HG02884 (cell line): ENCODE data around the gene ZNF331.
"Not testable (repeated sequence)": the region's sequence is repeated elsewhere in the genome, so short reads cannot be mapped to it uniquely, and the experiment has no call there.

Experiments used
- ATAC-seq: cut with Tn5 transposase; IDR thresholded peaks from one replicate; pipeline ENCODE4 v1.9.1; 2021; ENCODE audit warnings: mild to moderate bottlenecking, moderate library complexity; ENCODE audit not compliant: unreplicated experiment

Gene ZNF331

DNA sequence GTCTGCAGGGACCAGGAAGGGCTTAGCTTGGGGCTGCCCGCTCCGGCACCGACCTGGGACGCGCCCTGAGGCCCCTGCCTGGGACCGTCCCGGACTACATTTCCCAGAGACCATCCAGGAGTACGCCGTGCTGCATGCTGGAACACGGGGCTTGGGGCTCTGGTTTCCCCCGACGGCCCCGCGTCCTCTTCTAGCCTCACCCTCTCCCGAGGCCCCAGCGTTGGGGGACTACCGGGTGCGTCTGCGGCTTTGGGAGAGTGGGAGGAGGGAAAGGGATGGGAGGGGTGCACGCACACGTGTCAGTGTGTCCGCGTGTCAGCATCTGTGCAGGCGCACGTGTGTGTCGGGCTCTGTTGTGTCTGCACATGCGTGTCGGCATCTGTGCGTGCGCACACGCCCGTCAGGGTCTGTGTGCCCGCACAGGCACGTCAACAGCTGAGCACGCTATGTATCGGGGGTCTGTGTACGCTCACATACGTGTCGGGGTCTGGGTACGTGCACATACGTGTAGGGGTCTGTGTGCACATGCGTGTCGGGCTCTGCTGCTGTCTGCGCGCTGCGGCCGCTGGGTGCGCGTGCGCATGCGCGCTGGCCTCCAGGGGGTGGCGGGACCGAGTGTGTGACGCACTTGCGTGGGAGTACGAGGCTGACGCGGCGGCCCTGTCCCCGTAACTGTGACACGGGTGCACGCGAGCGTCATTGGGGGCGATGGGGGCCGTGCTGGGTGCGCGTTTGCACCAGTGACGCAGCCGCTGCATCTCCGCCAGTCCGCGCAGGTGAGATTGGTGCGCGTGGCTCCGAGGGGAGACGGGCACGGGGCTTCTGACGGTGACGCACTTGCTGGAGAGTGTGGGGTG, at the start of gene ZNF331:
TSS of gene ZNF331 (plus strand) at position 625 of the 857 bp plus-strand sequence. CDS start 31,232 bp downstream, outside the sequence.
- ATAC-seq, result peak; percentile 67

DNA sequence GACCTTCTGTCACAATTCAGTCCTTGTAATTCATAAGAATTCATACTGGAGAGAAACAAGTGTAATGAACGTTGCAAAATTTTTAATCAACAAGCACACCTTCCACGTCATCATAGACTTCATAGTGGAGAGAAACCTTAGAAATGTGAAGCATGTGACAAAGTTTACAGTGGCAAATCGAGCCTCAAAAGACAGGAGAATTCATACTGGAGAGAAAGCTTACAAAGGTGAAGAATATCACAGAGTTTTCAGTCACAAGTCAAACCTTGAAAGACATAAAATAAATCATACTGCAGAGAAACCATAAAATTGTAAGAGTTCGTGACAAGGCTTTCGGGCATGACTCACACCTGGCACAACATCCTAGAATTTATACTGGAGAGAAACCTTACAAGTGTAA, 45.8 kb upstream of the ZNF331 start:
- ATAC-seq, result no peak

DNA sequence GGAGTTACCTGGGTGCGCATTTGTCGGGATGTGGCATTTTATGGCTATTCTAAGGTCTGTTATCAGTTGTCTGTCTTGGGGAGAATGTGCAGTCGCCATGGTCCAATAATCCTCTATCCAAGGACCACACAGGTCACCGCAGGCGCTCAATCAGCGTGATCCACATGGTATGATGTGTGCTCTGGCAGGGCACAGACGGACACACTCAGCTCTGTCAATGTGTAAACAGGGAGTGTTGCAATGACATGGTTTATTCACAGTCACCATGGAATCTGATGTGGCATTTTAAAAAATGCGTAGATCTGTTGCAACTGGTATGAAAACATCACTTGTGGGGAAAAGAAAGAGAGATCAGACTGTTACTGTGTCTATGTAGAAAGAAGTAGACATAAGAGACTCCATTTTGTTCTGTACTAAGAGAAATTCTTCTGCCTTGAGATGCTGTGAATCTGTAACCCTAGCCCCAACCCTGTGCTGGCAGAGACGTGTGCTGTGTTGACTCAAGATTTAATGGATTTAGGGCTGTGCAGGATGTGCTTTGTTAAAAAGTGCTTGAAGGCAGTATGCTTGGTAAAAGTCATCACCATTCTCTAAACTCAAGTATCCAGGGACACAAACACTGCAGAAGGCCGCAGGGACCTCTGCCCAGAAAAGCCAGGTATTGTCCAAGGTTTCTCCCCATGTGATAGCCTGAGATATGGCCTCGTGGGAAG, 40.5 kb upstream of the ZNF331 start:
- not testable (repeated sequence) for ATAC-seq

DNA sequence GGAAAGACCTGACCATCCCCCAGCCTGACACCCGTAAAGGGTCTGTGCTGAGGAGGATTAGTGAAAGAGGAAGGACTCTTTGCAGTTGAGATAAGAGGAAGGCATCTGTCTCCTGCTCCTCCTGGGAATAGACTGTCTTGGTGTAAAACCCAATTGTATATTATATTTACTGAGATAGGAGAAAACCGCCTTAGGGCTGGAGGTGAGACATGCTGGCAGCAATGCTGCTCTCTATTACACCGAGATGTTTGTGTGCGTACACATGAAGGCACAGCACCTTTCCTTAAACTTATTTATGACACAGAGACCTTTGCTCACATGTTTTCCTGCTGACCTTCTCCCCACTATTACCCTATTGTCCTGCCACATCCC, 39.9 kb upstream of the ZNF331 start:
- ATAC-seq, result not testable (repeated sequence)

DNA sequence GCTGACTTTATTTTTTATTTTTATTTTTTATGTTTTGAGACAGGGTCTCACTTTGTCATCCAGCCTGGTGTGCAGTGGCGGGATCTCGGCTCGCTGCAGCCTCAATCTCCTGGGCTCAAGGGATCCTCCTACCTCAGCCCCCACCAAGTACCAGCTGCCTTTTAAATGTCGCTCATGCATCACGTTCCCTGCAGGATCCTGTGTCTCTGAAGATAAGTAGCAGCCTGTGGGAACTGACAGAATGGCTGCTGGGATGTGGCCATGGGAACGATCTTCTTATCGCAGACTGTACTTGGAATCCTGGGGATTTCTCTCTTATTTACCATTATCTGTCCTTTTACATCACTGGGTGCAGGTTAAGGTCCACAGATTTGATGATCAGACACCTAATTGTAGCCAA, 34.8 kb upstream of the ZNF331 start:
- not testable (repeated sequence) for ATAC-seq

DNA sequence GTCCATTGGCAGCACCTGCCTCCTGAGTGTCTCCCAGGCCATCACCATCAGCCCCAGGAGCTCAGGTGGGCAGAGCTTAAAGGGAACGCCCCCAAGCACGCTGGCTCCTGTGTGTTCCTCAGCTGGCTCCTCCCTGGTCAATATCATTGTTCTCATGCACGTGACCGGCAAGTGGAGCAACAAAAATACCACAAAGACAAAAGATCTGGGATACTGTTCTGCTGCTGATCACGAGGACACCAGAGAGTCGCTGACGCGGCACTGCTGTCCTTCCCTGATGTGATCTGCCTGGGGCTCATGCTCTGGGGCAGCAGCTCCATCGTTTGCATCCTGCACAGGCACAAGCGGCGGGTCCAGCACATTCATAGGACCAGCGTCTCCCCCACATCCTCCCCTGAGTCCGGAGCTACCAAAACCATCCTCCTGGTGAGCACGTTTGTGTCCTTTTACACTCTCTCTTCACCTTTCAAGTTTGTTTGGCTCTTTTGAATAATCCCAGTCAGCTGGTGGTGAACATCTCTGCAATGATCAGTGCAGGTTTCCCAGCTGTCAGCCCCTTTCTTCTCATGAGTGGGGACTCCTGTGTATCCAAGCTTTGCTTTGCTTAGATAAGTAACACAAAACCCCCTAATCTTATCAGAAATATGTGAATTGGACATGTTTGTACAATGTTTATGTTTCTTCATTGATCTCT, 34.1 kb upstream of the ZNF331 start:
- ATAC-seq, result not testable (repeated sequence)

DNA sequence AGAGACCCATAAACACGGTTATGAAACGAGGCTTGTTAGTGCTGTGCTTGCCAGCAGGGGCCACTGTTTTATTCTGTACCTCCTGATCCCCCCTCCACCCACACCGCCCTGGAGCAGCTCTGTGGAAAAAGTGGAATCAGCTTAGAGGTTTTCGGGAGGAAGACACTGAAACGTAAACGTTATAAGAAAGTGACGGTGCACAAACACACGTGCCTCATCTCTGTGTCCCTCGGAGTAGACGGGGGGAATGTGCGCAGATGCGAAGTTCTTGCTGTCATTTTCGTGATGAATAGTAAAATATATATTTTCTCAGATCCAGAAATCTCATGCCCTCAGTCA, 33.6 kb upstream of the ZNF331 start:
- not testable (repeated sequence) for ATAC-seq

DNA sequence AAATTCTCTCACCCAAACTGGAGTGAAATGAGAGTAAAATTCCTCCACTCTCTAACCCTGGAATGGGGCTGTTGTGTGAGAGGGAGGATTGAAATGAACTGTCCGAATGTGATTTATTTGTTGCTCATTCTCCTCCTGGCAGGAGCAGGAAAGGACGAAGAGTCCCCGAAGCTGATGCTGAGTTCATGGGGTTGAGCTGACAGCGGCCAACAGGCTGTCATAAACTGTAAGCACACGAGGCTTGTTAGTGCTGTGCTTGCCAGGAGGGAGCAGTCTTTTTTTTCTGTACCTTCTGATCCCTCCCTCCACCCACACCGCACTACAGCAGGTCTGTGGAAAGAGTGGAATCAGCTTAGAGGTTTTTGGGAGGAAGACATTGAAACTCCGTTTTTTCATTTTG, 33.1 kb upstream of the ZNF331 start:
- ATAC-seq, result no peak

DNA sequence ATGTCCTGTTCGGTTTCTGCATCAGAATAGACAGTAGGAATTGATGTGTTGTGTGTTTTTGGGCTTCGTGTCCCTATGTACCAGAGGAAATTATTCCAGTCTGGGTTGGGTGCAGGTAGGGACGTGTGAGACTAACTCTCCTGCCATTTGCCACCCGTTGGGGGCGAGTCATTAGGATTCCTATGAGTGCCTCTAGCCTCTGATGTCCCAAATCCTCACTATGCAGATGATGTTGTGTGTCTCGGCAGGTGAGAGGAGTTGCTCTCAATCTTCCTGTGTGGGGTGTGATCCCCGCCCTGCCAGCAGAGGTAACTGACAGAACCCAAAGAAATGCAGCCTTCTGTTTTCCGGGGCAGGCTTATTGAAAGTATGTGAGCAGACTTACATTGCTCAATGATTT, 31.2 kb upstream of the ZNF331 start:
- no peak for ATAC-seq

DNA sequence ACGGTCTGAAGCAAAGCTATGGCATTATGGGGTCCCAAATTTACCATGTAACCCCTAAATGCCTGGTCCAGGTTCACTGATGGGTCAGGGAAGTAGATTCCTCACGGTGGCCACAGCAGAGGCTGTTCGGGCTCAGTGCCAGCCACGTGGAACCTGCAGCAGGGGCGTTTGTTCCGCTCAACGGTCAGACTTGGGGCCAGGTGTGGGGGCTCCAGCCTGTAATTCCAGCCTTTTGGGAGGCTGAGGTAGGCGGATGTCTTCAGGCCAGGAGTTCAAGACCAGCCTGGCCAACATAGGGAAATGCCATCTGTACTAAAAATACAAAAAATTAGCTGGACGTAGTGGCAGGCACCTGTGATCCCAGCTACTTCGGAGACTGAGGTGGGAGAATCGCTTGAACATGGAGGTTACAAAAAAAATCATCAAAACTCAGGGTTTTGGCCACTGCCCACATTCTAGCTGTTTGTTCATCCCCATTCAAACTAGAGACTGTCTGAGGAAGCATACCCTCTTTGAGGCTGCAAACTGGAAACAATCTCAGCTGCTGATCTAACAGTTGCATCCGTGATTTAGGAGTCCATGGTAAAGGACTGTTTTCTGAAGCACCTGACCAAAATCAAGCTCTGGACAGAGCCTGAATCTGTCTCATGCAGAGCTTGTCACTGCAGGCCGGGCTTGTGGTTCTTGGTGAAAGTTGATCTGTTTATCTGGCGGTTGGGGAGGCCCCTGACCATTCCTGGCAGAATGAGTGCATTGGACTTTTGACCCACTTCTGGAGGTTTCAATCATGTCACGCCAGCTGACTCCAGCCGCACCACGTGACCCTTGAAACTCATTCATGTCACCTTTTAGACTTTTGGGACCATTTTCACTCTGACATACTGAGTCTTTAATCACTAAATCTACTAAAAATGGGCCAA, 30.2 kb upstream of the ZNF331 start:
- no peak for ATAC-seq

DNA sequence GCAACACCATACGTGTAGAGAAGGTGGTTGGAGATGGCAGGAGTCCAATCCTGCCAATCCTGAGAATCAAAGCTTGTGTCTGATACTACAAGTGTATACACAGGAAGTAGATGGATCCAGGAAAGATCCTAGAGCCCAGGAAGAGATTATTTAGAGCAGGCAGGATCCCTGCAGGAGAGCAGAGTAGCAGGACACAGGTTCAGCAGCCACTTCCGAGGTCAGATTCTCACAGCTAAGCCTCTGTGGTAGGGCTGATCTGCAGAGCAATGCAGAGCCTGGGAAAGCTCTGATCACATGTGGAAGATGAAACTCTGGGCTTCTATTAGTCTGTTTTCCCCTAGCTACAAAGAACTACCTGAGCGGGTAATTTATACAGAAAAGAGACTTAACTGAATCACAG, 28.5 kb upstream of the ZNF331 start:
- no peak for ATAC-seq

DNA sequence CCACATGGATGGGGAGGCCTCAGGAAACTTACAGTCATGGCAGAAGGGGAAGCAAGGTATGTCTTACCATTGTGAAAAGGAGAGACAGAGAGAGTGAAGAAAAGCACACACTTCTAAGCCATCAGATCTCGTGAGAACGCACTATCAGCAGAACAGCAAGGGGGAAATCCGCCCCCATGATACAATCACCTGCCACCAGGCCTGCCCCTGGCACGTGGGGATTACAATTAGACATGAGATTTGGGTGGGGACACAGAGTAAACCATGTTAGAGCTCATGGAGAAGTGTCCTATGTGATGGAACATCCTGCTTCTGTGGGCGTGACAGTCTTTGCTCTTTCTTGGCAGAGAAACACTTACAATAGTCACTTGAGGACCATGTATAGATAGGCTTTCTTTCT, 28.1 kb upstream of the ZNF331 start:
- no peak for ATAC-seq

DNA sequence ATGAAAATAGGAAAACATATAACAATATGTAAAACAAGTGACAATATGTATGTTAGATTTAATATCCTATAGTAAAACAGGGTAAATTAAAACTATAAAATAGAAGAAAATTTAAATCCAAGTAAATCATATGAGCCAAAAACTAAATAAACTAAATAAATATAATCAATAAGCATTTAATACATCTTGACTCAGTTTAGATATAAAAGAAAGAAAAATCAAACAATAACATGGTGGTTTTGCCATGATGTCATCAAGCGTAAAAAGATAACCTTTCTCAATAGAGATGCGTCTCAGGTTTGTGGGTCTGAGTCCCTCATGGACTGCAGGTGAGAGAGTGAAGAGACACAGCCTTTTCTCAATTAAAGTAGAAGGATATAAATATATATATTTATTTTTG, 26.6 kb upstream of the ZNF331 start:
- no peak for ATAC-seq

DNA sequence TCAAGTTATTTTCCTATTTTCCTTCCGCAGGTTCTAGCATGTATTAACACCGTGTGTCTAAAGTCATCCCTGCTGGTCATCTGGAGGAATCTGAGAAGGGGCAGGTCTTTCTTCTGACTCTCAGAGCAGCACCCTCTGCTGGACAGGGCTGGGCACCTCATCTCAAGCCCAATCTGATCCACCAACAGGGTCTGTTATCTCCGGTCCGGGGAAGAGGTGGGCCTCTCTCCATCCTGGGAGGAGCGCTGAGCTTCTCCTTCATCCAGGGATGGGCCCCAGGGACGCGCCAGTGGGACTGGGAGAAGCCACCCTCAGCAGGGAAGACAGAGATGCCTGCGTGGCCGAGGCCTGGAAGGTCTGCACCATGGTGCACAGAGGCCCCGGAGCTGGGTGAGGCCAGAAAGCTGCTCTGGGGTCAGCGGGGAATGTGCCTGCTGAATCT, 26.0 kb upstream of the ZNF331 start:
- no peak for ATAC-seq

DNA sequence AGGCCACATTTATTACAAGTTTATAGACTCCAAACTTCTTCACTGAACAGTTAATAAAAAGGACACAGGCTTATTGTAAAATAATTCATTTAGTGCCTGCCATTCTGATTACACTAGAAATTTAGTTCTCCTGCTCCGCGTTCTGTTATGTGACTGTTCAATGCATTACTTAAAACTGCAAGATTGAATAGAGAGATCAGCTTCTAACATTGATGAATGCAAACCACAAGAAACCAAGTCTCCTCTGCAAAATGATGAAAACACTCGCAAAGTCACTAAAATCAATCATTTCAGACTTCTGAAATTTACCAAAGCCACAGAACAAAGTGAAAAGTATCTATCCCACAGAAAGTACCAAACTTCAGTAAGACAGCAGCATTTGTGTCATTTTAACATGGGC, 22.9 kb upstream of the ZNF331 start:
- ATAC-seq, result not testable (repeated sequence)

DNA sequence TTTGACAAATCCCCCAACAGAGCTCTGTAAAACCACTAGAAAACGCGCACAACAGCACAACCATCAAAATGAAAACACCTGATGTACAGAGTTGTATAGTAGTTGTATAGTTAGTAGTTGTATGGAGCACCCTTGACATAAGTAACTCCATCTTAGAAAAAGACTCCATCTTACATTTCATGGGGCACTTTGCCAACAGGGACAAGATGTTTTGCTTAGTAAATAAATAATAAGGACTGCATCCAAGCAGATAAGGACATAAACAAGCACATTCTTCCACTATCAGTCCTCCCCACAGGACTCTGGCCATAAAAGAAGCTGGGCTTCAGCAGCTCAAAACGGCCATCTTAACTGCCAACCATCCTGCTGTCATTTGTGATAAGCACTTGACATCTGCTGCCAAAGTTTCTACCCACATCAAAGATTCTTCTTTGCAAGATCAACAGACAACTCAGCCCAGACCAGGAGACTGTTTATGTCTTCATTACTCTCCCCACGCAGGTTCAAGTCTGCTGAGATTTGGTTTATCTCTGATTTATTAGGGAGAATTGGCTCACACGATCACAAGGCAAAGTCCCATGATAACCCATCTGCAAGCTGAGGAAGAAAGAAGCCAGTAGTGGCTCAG, 20.7 kb upstream of the ZNF331 start:
- no peak for ATAC-seq

DNA sequence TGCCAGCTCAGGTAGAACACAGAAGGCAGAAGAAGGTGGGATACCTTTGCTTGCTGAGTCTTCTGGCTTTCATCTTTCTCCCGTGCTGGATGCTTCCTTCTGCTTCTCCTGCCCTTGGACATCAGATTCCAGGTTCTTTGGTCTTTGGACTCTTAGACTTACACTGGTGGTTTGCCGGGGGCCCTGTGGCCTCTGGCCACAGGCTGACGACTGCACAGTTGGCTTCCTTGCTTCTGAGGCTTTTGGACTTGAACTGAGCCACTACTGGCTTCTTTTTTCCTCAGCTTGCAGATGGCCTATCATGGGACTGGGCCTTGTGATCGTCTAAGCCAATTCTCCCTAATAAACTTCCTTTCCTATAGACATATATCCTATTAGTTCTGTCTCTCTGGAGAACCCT, 19.8 kb upstream of the ZNF331 start:
- no peak for ATAC-seq

DNA sequence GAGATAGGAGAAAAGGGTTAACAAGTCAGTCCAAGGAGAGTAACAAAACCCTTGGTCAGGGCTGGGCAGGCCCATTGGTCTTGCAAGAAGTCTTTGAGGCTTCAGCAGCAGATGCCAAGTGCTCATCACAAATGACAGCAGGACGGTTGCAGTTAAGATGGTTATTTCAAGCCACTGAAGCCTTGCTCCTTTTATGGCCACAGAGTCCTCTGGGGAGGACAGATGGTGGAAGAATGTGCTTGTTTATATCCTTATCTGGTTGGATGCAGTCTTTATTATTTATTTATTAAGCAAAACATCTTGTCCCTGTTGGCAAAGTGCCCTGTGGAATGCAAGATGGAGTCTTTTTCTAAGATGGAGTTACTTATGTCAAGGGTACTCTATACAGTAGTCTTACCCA, 19.2 kb upstream of the ZNF331 start:
- no peak for ATAC-seq

DNA sequence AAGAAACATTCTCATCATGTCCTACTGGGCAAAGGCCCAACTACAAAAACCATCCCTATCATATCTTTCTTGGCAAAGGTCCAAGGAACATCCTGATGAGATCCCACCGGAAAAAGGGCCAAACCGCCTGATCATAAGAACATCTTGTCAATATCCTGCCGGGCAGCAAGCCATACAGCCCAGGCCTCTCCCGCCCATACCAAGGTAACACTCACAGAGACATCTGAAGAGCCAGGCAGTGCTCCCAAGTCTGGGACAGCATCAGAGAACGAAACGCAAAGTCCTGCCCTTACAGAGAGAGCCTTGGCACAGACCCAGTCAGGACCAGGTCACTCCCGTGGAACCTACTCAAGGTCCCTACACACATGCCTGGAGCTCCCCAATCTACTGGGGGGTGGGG, 18.5 kb upstream of the ZNF331 start:
- no peak for ATAC-seq

DNA sequence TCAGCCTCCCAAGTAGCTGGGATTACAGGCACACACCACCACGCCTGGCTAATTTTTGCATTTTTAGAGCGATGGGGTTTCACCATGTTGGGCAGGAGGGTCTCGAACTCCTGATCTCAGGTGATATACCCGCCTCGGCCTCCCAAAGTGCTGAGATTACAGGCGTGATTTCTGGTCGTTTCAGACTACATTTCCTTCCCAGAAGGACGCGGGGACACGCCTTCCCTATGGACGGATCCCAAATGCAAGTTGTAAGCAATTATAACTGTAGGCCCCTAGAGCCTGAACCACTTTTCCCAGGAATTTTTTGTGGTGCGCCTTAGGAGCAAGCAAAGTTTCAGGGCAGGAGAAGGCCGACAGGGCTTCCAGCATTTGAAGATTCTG, 17.8 kb upstream of the ZNF331 start:
- ATAC-seq, result no peak
